Stimulated activated naive CD8-positive, alpha-beta T cell treated with anti-CD3 and anti-CD28 coated beads, Interleukin-15, Interleukin-2, amounts not matched to agents 100 U/mL and 50 U/mL, for 24 hours (primary cell): ENCODE results near the gene MMP25.
A peak's percentile ranks its signal among the peaks of the same experiment; 100 is the strongest.

Experiments
- ATAC-seq: fragments of 150-1000 bp; cut with Tn5 transposase; one replicate; pipeline ENCODE4 v1.10.0; 2021
- DNase-seq: peaks from one replicate; pipeline ENCODE4 v3.0.0; 2021

Gene MMP25

GRCh38 chr16:3017344-3017743 lies 29.0 kb upstream of the MMP25 start:
- ATAC-seq, result no peak

GRCh38 chr16:3017794-3018506 lies 28.4 kb upstream of the MMP25 start, which contains the start of gene CLDN6:
Gene CLDN6, minus strand, starts transcription at chr16:3018183. Its CDS starts 2,162 bp downstream, at chr16:3016021.
- peak; percentile 68 for DNase-seq
- no peak for ATAC-seq

More at GRCh38 chr16:3017344-3017743, 29.0 kb upstream of the MMP25 start:
- DNase-seq, result no peak

GRCh38 chr16:3019594-3020246 lies 26.6 kb upstream of the MMP25 start:
- ATAC-seq (no peak), DNase-seq (no peak)

- DNase-seq (peak; percentile 82), ATAC-seq (peak; percentile 5)
Observed at GRCh38 chr16:3020247-3020603, 26.1 kb upstream of the MMP25 start, which contains the start of gene TNFRSF12A. Gene TNFRSF12A, plus strand, starts transcription at chr16:3020368. Its CDS starts 30 bp downstream, at chr16:3020398.

GRCh38 chr16:3020604-3021448 lies 25.5 kb upstream of the MMP25 start:
- peak; percentile 5 for ATAC-seq
- DNase-seq, result peak; percentile 65

- ATAC-seq, result peak; percentile 55
Observed at GRCh38 chr16:3021449-3022207, 24.7 kb upstream of the MMP25 start.

GRCh38 chr16:3022208-3022683 lies 24.1 kb upstream of the MMP25 start:
- ATAC-seq (peak; percentile 34), DNase-seq (peak; percentile 93)

More at GRCh38 chr16:3021449-3022207, 24.7 kb upstream of the MMP25 start:
- DNase-seq, result peak; percentile 91

GRCh38 chr16:3022684-3023414 lies 23.5 kb upstream of the MMP25 start:
- ATAC-seq (no peak), DNase-seq (peak; percentile 23)

GRCh38 chr16:3023415-3023668 lies 23.0 kb upstream of the MMP25 start:
- DNase-seq (peak; percentile 45), ATAC-seq (no peak)

- peak; percentile 95 for DNase-seq
- peak; percentile 83 for ATAC-seq
Observed at GRCh38 chr16:3023669-3024478, 22.5 kb upstream of the MMP25 start, which contains the start of the genes HCFC1R1 and THOC6. Gene HCFC1R1, minus strand, starts transcription at chr16:3023942. Its CDS starts 1 bp downstream, at chr16:3023941. Gene THOC6, plus strand, starts transcription at chr16:3024035. Its CDS starts 292 bp downstream, at chr16:3024327.

GRCh38 chr16:3025032-3026002 lies 21.0 kb upstream of the MMP25 start:
- DNase-seq (no peak), ATAC-seq (no peak)

GRCh38 chr16:3026003-3026378 lies 20.4 kb upstream of the MMP25 start:
- DNase-seq (no peak), ATAC-seq (no peak)

- no peak for DNase-seq
- no peak for ATAC-seq
Observed at GRCh38 chr16:3026609-3027488, 19.5 kb upstream of the MMP25 start.

- no peak for ATAC-seq
Observed at GRCh38 chr16:3027489-3027795, 18.9 kb upstream of the MMP25 start.

GRCh38 chr16:3027983-3028715 lies 18.2 kb upstream of the MMP25 start:
- peak; percentile 95 for DNase-seq

More at GRCh38 chr16:3027489-3027795, 18.9 kb upstream of the MMP25 start:
- no peak for DNase-seq

GRCh38 chr16:3028716-3029319 lies 17.5 kb upstream of the MMP25 start:
- ATAC-seq (no peak), DNase-seq (no peak)

More at GRCh38 chr16:3027983-3028715, 18.2 kb upstream of the MMP25 start:
- peak; percentile 41 for ATAC-seq
